ENCODE measurements around the gene SPATA6L. TPM values are rescaled to one million over a fixed set of nuclear protein-coding genes. Genes with fewer than 3 reads are reported as not detected.

SPATA6L gene
- total and polyA plus RNA-seq, 8 donors = 4.2 to 12.5 (median 7.8) TPM

- 92 to 96% methylated on average over 1 of the region's 1 CpG for WGBS, 2 donors
- no peak for FAIRE-seq
- ATAC-seq = no peak
Measured at GRCh38 chr9:4584636-4585035, 81.6 kb downstream of the SPATA6L start.

DNA sequence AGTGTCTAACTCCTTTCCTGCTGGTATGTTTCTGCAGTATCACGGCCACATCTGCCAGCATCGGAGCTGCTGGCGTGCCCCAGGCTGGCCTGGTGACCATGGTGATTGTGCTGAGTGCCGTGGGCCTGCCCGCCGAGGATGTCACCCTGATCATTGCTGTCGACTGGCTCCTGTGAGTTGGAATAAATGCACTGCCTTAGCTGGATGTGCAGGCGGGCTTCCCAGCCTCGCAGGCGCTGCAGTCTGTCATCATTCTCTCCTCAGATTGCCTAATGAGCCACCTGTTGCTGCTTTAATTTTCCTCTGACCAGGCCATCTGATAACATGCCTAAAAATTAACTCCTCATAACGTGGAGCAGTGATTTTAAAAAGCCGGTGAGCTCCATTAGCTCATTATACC lies 83.3 kb downstream of the SPATA6L start:
- ATAC-seq (peak in 3 of 4 donors; percentile 26 to 87 (median 76)), DNase-seq (no peak), FAIRE-seq (no peak)
- H3K4me1 ChIP-seq = no peaks in the 10 kb centered on the region
- H3K36me3 ChIP-seq = no peaks in the 10 kb centered on the region
- WGBS, 2 donors = 89 to 91% methylated on average over 12 of the region's 12 CpGs
- no peaks in the 10 kb centered on the region for H3K9me3 ChIP-seq
- TF ChIP-seq, protein P1, sequence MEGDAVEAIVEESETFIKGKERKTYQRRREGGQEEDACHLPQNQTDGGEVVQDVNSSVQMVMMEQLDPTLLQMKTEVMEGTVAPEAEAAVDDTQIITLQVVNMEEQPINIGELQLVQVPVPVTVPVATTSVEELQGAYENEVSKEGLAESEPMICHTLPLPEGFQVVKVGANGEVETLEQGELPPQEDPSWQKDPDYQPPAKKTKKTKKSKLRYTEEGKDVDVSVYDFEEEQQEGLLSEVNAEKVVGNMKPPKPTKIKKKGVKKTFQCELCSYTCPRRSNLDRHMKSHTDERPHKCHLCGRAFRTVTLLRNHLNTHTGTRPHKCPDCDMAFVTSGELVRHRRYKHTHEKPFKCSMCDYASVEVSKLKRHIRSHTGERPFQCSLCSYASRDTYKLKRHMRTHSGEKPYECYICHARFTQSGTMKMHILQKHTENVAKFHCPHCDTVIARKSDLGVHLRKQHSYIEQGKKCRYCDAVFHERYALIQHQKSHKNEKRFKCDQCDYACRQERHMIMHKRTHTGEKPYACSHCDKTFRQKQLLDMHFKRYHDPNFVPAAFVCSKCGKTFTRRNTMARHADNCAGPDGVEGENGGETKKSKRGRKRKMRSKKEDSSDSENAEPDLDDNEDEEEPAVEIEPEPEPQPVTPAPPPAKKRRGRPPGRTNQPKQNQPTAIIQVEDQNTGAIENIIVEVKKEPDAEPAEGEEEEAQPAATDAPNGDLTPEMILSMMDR (IDR thresholded peaks at IDR 0.05) = no peak
- no peak overlapping the region for H3K4me3 ChIP-seq
- intact Hi-C loops (cut with DNase I) = no loop called here
- H3K27me3 ChIP-seq = no peaks in the 10 kb centered on the region
- H3K27ac ChIP-seq = no peak overlapping the region

More at GRCh38 chr9:4584636-4585035, 81.6 kb downstream of the SPATA6L start:
- DNase-seq = no peak
- intact Hi-C loops (cut with DNase I) = no loop called here
- no peak overlapping the region for H3K27ac ChIP-seq
- H3K27me3 ChIP-seq = no peaks in the 10 kb centered on the region
- TF ChIP-seq, protein P1 (IDR thresholded peaks at IDR 0.05) = no peak
- H3K9me3 ChIP-seq = no peaks in the 10 kb centered on the region
- no peaks in the 10 kb centered on the region for H3K4me1 ChIP-seq
- no peak overlapping the region for H3K4me3 ChIP-seq
- no peaks in the 10 kb centered on the region for H3K36me3 ChIP-seq

DNA sequence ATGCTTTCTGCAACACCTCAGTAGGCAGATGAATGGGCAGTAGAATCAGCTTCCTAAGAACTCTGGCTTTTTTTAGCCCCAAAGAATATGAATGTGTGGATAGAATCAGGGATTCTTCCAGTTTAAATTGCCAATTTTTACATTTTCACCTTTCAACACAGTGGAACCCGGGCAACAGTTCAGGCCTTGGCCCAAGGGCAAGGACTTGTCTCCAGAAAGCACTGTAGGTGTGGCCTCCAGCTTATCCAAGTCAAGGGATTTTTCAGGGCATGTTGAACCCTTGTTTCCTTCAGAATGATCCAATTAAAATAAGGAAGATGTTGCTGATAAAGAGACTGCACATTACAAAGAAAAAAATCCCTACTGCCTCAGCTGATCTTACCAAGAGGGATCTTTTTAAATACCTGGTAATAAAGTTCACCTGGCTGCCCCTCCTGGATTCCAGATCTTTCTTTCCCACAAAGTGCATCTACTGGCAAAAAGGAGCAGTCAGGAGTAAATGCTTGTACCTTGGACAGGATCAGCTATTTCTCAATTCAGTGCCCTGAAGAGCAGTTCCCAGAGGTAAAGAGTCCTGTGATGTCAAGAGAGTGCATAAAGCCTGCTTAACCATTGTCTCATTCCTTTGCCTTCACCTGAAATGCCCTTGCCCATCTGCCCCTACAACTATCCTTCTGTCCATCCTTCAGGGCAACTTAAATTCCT lies 84.3 kb downstream of the SPATA6L start:
- Histone ChIP-seq H3K36me3 (no peaks in the 10 kb centered on the region), H3K27me3 (no peaks in the 10 kb centered on the region), H3K27ac (no peak overlapping the region), H3K4me1 (no peaks in the 10 kb centered on the region), H3K4me3 (no peak overlapping the region), H3K9me3 (no peaks in the 10 kb centered on the region)
- intact Hi-C loops (cut with DNase I) = no loop called here
- ATAC-seq (no peak), DNase-seq (no peak), FAIRE-seq (no peak)
- TF ChIP-seq, protein P1 (IDR thresholded peaks at IDR 0.05) = no peak
- WGBS, 2 donors = 77 to 88% methylated on average over 1 of the region's 1 CpG

GRCh38 chr9:4581035-4581760 lies 85.1 kb downstream of the SPATA6L start:
- no peaks in the 10 kb centered on the region for H3K36me3 ChIP-seq
- H3K27ac ChIP-seq = no peak overlapping the region
- H3K4me3 ChIP-seq = no peak overlapping the region
- H3K27me3 ChIP-seq = no peaks in the 10 kb centered on the region
- H3K9me3 ChIP-seq = no peaks in the 10 kb centered on the region
- DNase-seq (no peak), FAIRE-seq (no peak), ATAC-seq (no peak)
- intact Hi-C loops (cut with DNase I) = no loop called here
- H3K4me1 ChIP-seq = no peaks in the 10 kb centered on the region
- WGBS, 2 donors = 81 to 82% methylated on average over 2 of the region's 2 CpGs
- TF ChIP-seq, protein P1 (IDR thresholded peaks at IDR 0.05) = no peak

GRCh38 chr9:4579001-4579400 lies 87.3 kb downstream of the SPATA6L start:
- WGBS, 2 donors = 83 to 86% methylated on average over 2 of the region's 2 CpGs
- Histone ChIP-seq H3K27me3 (no peaks in the 10 kb centered on the region), H3K36me3 (no peaks in the 10 kb centered on the region), H3K9me3 (no peaks in the 10 kb centered on the region), H3K4me1 (no peaks in the 10 kb centered on the region), H3K27ac (no peak overlapping the region), H3K4me3 (no peak overlapping the region)
- TF ChIP-seq, protein P1 (IDR thresholded peaks at IDR 0.05) = no peak
- DNase-seq = no peak
- intact Hi-C loops (cut with DNase I) = no loop called here
- FAIRE-seq = no peak
- ATAC-seq = no peak
